ENCODE data around the gene ABCC11.

ABCC11 gene

GRCh38 chr16:48247311-48247710, at the start of gene ABCC11:
TSS of gene ABCC11 (minus strand) at chr16:48247539. CDS start at chr16:48231921, 15,618 bp downstream.
- DNase-seq, result no peak

GRCh38 chr16:48295488-48296281, 48.3 kb upstream of the ABCC11 start:
- no peak for DNase-seq

DNA sequence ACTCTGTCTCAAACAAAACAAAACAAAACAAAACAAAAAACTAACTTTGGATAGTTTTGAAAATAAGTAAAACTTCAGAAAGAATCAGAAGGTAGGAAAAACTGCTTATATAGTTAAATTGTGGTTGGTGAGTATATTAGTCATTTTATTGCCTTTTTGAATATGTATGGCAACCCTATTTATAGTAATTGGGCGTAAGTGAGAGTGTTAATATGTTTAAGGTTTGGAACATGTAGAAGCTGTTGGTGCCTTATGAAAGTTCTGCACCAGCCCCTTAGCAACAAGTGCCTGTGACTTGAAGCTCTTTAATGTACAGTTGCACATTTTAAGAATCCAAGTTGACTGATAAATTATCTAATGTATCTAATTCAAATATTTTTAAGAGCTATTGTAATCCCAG, 47.4 kb upstream of the ABCC11 start:
- no peak for DNase-seq

DNA sequence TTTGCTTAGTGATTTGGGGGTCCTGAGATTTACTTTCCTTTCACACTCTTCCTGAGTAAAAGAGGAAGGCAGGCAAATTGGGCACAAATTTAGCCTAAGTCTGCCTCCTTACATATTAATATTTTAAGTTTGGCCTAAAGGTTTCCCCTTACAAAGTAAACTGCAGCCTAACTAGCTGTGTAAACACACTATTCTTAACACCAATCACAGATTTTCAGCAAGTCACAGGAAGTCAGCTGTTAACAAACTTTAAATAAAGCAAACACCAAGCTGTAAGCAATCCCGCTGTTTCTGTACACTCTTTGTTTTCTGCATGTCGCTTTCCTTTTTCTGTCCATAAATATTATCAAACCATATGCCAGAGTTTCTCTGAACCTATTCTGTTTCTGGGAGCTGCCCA, 45.1 kb upstream of the ABCC11 start:
- no peak for DNase-seq

- no peak for DNase-seq
Observed at GRCh38 chr16:48291754-48292153, 44.4 kb upstream of the ABCC11 start.

- no peak for DNase-seq
Observed at GRCh38 chr16:48291303-48291702, 44.0 kb upstream of the ABCC11 start.

GRCh38 chr16:48287239-48287638, 39.9 kb upstream of the ABCC11 start:
- DNase-seq, result no peak

- DNase-seq, result no peak
Observed at GRCh38 chr16:48284772-48285409, 37.6 kb upstream of the ABCC11 start.

DNA sequence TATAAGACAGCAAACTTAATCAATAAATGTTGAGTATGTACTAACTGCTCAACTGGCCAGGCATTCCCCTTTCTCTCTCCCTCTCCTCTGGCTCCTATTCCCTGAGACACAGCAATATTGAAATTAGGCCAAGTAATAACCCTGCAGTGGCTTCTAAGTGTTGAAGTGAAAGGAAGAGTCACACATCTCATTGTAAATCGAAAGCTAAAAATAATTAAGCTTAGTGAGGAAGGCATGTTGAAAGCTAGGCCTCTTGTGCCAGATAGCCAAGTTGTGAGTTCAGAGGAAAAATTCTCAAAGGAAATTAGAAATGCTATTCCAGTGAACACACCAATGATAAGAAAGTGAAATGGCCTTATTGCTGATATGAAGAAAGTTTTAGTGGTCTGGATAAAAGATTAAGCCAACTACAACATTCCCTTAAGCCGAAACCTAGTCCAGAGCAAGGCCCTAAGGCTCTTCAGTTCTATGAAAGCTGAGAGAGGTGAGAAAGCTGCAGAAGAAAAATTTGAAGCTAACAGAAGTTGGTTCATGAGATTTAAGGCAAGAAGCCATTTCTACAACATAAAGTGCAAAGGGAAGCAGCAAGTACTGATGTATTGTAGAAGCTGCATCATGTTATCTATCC, 35.4 kb upstream of the ABCC11 start:
- DNase-seq, result no peak

- no peak for DNase-seq
Observed at GRCh38 chr16:48280546-48280945, 33.2 kb upstream of the ABCC11 start.

DNA sequence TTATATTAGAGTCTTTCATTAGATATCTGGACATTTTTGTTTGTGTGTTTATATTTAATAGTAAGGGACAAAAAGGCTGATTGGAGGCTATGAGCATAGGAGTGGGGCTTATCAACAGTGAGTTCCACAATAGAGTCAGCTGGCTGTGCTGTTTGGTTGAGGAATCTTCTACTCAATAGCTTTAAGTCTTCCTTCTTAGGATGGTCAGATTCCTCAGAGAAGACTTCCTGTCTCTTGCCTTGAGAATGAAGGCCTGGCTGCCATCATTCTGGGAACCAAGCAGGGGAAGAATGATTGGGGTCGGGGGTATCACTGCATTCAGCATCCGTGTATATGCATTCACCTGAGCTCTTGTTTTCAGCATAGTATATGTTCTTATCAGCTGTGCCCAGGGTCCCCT, 31.9 kb upstream of the ABCC11 start:
- DNase-seq, result no peak

- no peak for DNase-seq
Observed at GRCh38 chr16:48277158-48277557, 29.8 kb upstream of the ABCC11 start.

DNA sequence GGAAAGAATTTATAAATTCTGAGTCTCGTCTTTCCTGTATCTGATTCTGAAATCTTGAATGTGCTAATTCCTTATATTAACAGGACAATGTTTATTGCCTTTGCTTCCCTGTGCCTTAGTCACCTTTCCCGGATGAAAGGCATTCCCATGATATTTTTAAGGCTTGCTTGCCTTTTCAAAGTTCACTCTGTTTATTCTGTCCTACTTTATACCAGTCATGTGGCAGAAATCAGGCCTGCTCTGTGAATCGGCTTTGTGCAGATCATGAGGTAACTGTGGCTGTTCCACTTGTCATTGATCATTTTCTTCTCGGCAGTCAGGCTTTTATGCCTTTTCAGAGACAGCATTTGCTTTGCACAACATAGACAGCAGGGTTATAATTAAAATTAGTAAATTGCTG, 28.8 kb upstream of the ABCC11 start:
- no peak for DNase-seq

- no peak for DNase-seq
Observed at GRCh38 chr16:48274476-48274875, 27.1 kb upstream of the ABCC11 start.

DNA sequence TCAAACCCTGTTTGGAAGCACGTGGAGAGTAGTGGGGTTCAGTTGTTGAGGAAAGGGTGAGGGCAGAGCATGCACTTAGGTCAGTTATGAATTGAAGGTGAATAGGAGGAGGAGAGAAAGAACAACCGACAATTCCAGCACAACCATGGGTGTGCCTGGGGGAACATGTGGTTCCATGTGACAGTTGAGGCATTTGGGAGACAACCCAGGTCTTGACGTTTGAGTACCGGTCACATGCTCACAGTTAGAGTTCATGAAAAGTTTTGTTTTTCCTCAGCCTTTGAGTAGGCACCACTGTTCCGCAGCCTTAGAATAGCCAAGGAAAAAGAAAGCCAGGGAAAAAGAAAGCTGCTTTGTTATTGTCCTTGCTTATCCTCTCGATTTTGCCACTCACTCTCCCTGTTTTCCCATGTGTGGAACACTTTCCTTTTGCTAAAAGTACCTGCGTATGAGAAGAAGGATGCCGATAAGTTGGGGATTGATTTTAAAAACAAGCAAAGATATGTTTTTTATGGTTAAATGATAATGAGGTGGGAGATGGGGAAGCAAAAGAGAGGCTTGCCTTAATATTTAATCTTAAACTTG, 25.6 kb upstream of the ABCC11 start:
- no peak for DNase-seq

- DNase-seq, result no peak
Observed at GRCh38 chr16:48271728-48272127, 24.4 kb upstream of the ABCC11 start.

DNA sequence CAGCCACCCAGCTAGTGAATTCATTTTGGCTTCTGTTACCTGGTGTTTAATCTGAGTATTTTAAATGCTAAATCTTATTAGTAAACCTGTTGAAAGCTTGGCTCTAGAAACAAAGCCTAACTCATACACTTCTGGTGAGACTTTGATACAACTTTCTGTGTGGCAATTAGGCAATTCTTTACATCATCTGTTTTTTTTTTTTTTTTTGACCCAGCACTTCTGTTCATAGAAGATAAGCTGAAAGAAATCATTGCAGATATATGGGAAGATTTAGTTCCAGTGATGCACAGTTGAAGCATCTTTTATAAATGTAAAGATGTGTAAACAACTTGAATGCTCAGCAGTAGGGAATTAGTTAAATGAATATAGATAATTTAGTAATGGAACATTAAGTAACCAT, 21.7 kb upstream of the ABCC11 start:
- DNase-seq, result no peak

GRCh38 chr16:48262631-48263030, 15.3 kb upstream of the ABCC11 start:
- DNase-seq, result no peak

- DNase-seq, result no peak
Observed at GRCh38 chr16:48261569-48261968, 14.2 kb upstream of the ABCC11 start.

- DNase-seq, result no peak
Observed at GRCh38 chr16:48256579-48257177, 9.3 kb upstream of the ABCC11 start.

DNA sequence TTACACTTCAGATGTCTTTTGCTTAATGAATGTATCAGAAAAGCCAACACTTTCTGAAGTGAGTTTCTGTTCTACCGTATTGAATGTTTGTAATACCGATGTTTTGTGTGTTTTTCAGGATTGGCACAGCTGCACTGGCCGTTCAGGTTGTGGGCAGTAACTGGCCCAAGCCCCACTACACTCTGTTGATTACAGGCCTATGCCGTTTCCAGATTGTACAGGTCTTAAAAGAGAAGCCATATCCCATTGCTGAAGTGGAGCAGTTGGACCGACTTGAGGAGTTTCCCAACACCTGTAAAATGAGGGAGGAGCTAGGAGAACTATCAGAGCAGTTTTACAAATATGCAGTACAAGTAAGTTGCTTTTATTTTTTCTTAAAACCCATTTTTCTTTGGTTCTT, 4.7 kb upstream of the ABCC11 start:
- DNase-seq, result no peak

DNA sequence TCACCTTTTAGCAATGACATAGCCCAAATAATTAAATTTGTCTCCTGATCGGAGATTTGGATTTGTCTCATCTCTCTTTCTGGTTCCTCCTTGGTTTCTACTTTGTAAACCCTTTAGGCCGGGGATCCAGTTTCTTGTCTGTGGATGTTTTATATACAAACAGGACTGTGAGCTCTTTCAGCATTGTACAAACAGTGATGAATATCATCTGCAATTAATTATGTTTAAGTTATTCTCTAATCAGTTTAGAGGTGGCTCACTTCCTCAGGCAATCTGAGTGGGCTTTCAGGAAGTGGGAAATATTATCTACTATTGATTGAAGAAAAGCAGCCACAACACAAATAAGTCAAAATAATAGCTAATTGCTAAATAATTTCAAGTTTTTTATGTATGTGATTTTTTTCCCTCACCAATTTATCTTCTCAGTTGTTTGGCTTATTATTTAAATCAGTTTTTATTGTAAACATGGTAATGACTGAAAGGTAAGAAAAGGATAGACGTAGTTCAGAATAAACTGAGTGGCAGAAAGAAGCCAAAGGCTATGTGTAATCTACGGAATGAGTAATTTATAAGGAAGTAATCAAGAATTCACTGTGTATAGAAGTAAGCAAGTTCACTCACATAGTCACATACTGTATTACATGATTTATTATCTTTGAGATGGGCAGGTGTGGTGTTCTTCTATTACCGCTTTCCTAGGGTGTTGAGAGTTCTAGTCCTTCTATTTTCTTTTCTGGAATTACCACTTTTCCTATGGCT, 3.4 kb upstream of the ABCC11 start:
- no peak for DNase-seq

DNA sequence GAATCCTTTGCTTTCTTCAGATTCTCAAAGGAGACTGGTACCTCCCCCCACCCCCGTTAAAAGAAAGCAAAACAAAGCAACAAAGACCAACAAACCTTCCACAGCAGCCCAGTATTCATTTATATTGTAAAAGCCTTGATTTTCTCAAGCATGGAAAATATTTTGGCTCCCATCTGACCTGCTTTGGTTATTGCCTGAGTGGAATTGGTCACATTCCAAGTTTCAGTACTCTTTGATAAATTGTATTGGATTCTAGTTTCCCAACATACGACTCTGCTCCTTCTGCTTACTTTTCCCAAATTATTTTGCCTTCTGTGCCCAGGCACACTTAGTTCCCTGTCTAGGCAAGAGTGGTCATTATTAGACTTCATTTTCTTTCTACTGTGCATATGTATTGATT, 1.3 kb downstream of the ABCC11 start:
- DNase-seq, result peak; percentile 30

Data from NCI-H446 treated with DMSO at 0.1 percent for 48 hours (cell line).